Activated naive CD4-positive, alpha-beta T cell treated with anti-CD3 and anti-CD28 coated beads, Interleukin-2, amount 50 U/mL, for 24 hours (primary cell): ENCODE measurements around the gene GRM7.

ENCODE experiments used
- H3K27ac Mint-ChIP-seq: one replicate; pipeline ENCODE4 v1.8.0; 2021; ENCODE audit warnings: mild to moderate bottlenecking, mixed read lengths
- H3K27me3 Mint-ChIP-seq: one replicate; pipeline ENCODE4 v1.8.0; 2021; ENCODE audit warnings: mixed read lengths
- H3K36me3 Mint-ChIP-seq: one replicate; pipeline ENCODE4 v1.8.0; 2021; ENCODE audit warnings: mixed read lengths
- H3K4me1 Mint-ChIP-seq: one replicate; pipeline ENCODE4 v1.8.0; 2021; ENCODE audit warnings: mixed read lengths
- H3K4me3 Mint-ChIP-seq: one replicate; pipeline ENCODE4 v1.8.0; 2021; ENCODE audit warnings: mild to moderate bottlenecking, mixed read lengths
- H3K9me3 Mint-ChIP-seq: one replicate; pipeline ENCODE4 v1.8.0; 2021; ENCODE audit warnings: mixed read lengths

GRM7 gene

GRCh38 chr3:7536921-7537320 lies 676.0 kb downstream of the GRM7 start:
- no peak overlapping the region for H3K27ac Mint-ChIP-seq
- no peaks in the 10 kb centered on the region for H3K9me3 Mint-ChIP-seq
- H3K27me3 Mint-ChIP-seq, result peaks cover 2% of the 10 kb centered on the region
- H3K4me3 Mint-ChIP-seq, result no peak overlapping the region
- H3K36me3 Mint-ChIP-seq, result no peaks in the 10 kb centered on the region
- H3K4me1 Mint-ChIP-seq, result no peaks in the 10 kb centered on the region

GRCh38 chr3:7543294-7543880 lies 682.5 kb downstream of the GRM7 start:
- Mint-ChIP-seq H3K36me3 (no peaks in the 10 kb centered on the region), H3K4me1 (no peaks in the 10 kb centered on the region), H3K27ac (no peak overlapping the region), H3K4me3 (no peak overlapping the region), H3K27me3 (peaks cover 3% of the 10 kb centered on the region), H3K9me3 (no peaks in the 10 kb centered on the region)

GRCh38 chr3:7545334-7545733 lies 684.4 kb downstream of the GRM7 start:
- Mint-ChIP-seq H3K36me3 (no peaks in the 10 kb centered on the region), H3K27ac (no peak overlapping the region), H3K4me1 (no peaks in the 10 kb centered on the region), H3K27me3 (peaks cover 3% of the 10 kb centered on the region), H3K4me3 (no peak overlapping the region), H3K9me3 (no peaks in the 10 kb centered on the region)

GRCh38 chr3:7546253-7546652 lies 685.3 kb downstream of the GRM7 start:
- H3K9me3 Mint-ChIP-seq, result no peaks in the 10 kb centered on the region
- no peak overlapping the region for H3K27ac Mint-ChIP-seq
- H3K27me3 Mint-ChIP-seq, result peaks cover 3% of the 10 kb centered on the region
- no peaks in the 10 kb centered on the region for H3K4me1 Mint-ChIP-seq
- H3K36me3 Mint-ChIP-seq, result no peaks in the 10 kb centered on the region
- no peak overlapping the region for H3K4me3 Mint-ChIP-seq

- Mint-ChIP-seq H3K27ac (no peak overlapping the region), H3K4me1 (no peaks in the 10 kb centered on the region), H3K4me3 (no peak overlapping the region), H3K36me3 (no peaks in the 10 kb centered on the region), H3K9me3 (peaks cover under 1% of the 10 kb centered on the region), H3K27me3 (peaks cover 3% of the 10 kb centered on the region)
Measured at GRCh38 chr3:7547826-7548225, 686.9 kb downstream of the GRM7 start.

GRCh38 chr3:7562892-7563291 lies 702.0 kb downstream of the GRM7 start:
- no peaks in the 10 kb centered on the region for H3K4me1 Mint-ChIP-seq

GRCh38 chr3:7565574-7565973 lies 704.7 kb downstream of the GRM7 start:
- Mint-ChIP-seq H3K27me3 (peaks cover 4% of the 10 kb centered on the region), H3K27ac (no peak overlapping the region), H3K4me3 (no peak overlapping the region), H3K36me3 (no peaks in the 10 kb centered on the region), H3K9me3 (peaks cover 4% of the 10 kb centered on the region), H3K4me1 (no peaks in the 10 kb centered on the region)

More at GRCh38 chr3:7562892-7563291, 702.0 kb downstream of the GRM7 start:
- Mint-ChIP-seq H3K27ac (no peak overlapping the region), H3K4me3 (no peak overlapping the region), H3K27me3 (peaks cover 3% of the 10 kb centered on the region), H3K9me3 (peaks cover 4% of the 10 kb centered on the region), H3K36me3 (no peaks in the 10 kb centered on the region)

GRCh38 chr3:7567160-7567559 lies 706.2 kb downstream of the GRM7 start:
- Mint-ChIP-seq H3K27ac (no peak overlapping the region), H3K4me3 (no peak overlapping the region), H3K9me3 (peaks cover 11% of the 10 kb centered on the region), H3K36me3 (no peaks in the 10 kb centered on the region), H3K27me3 (peaks cover 4% of the 10 kb centered on the region), H3K4me1 (no peaks in the 10 kb centered on the region)

- no peak overlapping the region for H3K27ac Mint-ChIP-seq
- H3K4me1 Mint-ChIP-seq, result no peaks in the 10 kb centered on the region
- no peaks in the 10 kb centered on the region for H3K36me3 Mint-ChIP-seq
- H3K9me3 Mint-ChIP-seq, result peaks cover 11% of the 10 kb centered on the region
- peaks cover 4% of the 10 kb centered on the region for H3K27me3 Mint-ChIP-seq
- H3K4me3 Mint-ChIP-seq, result no peak overlapping the region
Measured at GRCh38 chr3:7568526-7569184, 707.7 kb downstream of the GRM7 start.

- H3K36me3 Mint-ChIP-seq, result no peaks in the 10 kb centered on the region
- no peak overlapping the region for H3K4me3 Mint-ChIP-seq
- peaks cover 7% of the 10 kb centered on the region for H3K9me3 Mint-ChIP-seq
- no peaks in the 10 kb centered on the region for H3K4me1 Mint-ChIP-seq
- H3K27me3 Mint-ChIP-seq, result peaks cover 4% of the 10 kb centered on the region
- no peak overlapping the region for H3K27ac Mint-ChIP-seq
Measured at GRCh38 chr3:7573330-7573729, 712.4 kb downstream of the GRM7 start.

- Mint-ChIP-seq H3K4me3 (no peak overlapping the region), H3K4me1 (no peaks in the 10 kb centered on the region), H3K9me3 (peaks cover 7% of the 10 kb centered on the region), H3K36me3 (no peaks in the 10 kb centered on the region), H3K27me3 (peaks cover 4% of the 10 kb centered on the region), H3K27ac (no peak overlapping the region)
Measured at GRCh38 chr3:7574435-7574834, 713.5 kb downstream of the GRM7 start.

GRCh38 chr3:7576071-7576470 lies 715.2 kb downstream of the GRM7 start:
- no peaks in the 10 kb centered on the region for H3K36me3 Mint-ChIP-seq
- no peak overlapping the region for H3K4me3 Mint-ChIP-seq
- no peaks in the 10 kb centered on the region for H3K4me1 Mint-ChIP-seq
- peaks cover 5% of the 10 kb centered on the region for H3K27me3 Mint-ChIP-seq
- no peak overlapping the region for H3K27ac Mint-ChIP-seq
- peaks cover 7% of the 10 kb centered on the region for H3K9me3 Mint-ChIP-seq

GRCh38 chr3:7576506-7576905 lies 715.6 kb downstream of the GRM7 start:
- no peak overlapping the region for H3K4me3 Mint-ChIP-seq
- peaks cover 3% of the 10 kb centered on the region for H3K9me3 Mint-ChIP-seq
- H3K4me1 Mint-ChIP-seq, result no peaks in the 10 kb centered on the region
- H3K27ac Mint-ChIP-seq, result no peak overlapping the region
- no peaks in the 10 kb centered on the region for H3K36me3 Mint-ChIP-seq
- peaks cover 6% of the 10 kb centered on the region for H3K27me3 Mint-ChIP-seq

GRCh38 chr3:7577513-7577912 lies 716.6 kb downstream of the GRM7 start:
- Mint-ChIP-seq H3K27me3 (peaks cover 6% of the 10 kb centered on the region), H3K27ac (no peak overlapping the region), H3K36me3 (no peaks in the 10 kb centered on the region), H3K4me3 (no peak overlapping the region), H3K4me1 (no peaks in the 10 kb centered on the region), H3K9me3 (no peaks in the 10 kb centered on the region)

GRCh38 chr3:7581831-7582230 lies 720.9 kb downstream of the GRM7 start:
- Mint-ChIP-seq H3K4me1 (no peaks in the 10 kb centered on the region), H3K36me3 (no peaks in the 10 kb centered on the region), H3K4me3 (no peak overlapping the region), H3K27ac (no peak overlapping the region), H3K9me3 (no peaks in the 10 kb centered on the region), H3K27me3 (peaks cover 5% of the 10 kb centered on the region)

- Mint-ChIP-seq H3K9me3 (no peaks in the 10 kb centered on the region), H3K27ac (no peak overlapping the region), H3K4me1 (no peaks in the 10 kb centered on the region)
Measured at GRCh38 chr3:7585052-7585451, 724.1 kb downstream of the GRM7 start.

GRCh38 chr3:7588236-7588635 lies 727.3 kb downstream of the GRM7 start:
- no peak overlapping the region for H3K4me3 Mint-ChIP-seq
- no peaks in the 10 kb centered on the region for H3K36me3 Mint-ChIP-seq
- peaks cover 3% of the 10 kb centered on the region for H3K27me3 Mint-ChIP-seq
- H3K9me3 Mint-ChIP-seq, result no peaks in the 10 kb centered on the region
- H3K27ac Mint-ChIP-seq, result no peak overlapping the region
- H3K4me1 Mint-ChIP-seq, result no peaks in the 10 kb centered on the region

More at GRCh38 chr3:7585052-7585451, 724.1 kb downstream of the GRM7 start:
- H3K36me3 Mint-ChIP-seq, result no peaks in the 10 kb centered on the region
- H3K27me3 Mint-ChIP-seq, result peaks cover 4% of the 10 kb centered on the region
- H3K4me3 Mint-ChIP-seq, result no peak overlapping the region
